NB4 (cell line): ENCODE measurements around the gene MBNL1.

Source experiments
- DNase-seq: peaks from one replicate; pipeline ENCODE4 v3.0.0; 2010; ENCODE audit warnings: low read depth
- H3K4me3 ChIP-seq: one replicate; pipeline ENCODE4 v1.5.1; 2011; ENCODE audit warnings: mild to moderate bottlenecking, low read depth, low read length, moderate library complexity
- MAX ChIP-seq: IDR thresholded peaks from 2 replicates; pipeline ENCODE4 v1.6.1; 2011; ENCODE audit warnings: low read depth, low read length
- MYC ChIP-seq: IDR thresholded peaks from 2 replicates; pipeline ENCODE4 v1.6.1; 2011; ENCODE audit warnings: low read depth, low read length
- POLR2A ChIP-seq: IDR thresholded peaks from 2 replicates; pipeline ENCODE4 v1.6.1; 2011; ENCODE audit warnings: mild to moderate bottlenecking; ENCODE audit not compliant: insufficient read length; ENCODE audit errors: extremely low read depth
- TF ChIP-seq, protein P1 (sequence below): IDR thresholded peaks from one replicate; pipeline ENCODE4 v1.5.1; 2012; ENCODE audit warnings: low read depth, low read length

The MBNL1 gene

DNA sequence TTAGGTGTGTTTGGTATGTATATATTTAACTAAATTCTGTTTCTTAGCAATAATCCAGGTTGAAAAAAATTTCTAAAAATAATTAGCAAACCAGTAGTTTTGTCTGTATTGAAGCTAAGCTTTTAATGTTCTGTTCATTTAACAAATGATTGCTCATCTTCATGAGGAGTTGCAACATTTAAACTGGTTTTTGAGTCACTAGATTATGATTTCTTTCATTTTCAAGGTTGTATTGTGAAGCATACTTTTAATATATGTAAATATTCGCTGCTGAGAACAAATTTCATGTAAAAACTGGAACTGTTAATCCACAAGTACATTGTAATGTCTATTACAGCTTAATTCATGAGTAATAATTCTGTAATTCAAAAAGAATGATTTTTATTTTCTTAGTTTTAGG lies 192.7 kb downstream of the MBNL1 start:
- H3K4me3 ChIP-seq: no peak overlapping the region
- TF ChIP-seq, protein P1, sequence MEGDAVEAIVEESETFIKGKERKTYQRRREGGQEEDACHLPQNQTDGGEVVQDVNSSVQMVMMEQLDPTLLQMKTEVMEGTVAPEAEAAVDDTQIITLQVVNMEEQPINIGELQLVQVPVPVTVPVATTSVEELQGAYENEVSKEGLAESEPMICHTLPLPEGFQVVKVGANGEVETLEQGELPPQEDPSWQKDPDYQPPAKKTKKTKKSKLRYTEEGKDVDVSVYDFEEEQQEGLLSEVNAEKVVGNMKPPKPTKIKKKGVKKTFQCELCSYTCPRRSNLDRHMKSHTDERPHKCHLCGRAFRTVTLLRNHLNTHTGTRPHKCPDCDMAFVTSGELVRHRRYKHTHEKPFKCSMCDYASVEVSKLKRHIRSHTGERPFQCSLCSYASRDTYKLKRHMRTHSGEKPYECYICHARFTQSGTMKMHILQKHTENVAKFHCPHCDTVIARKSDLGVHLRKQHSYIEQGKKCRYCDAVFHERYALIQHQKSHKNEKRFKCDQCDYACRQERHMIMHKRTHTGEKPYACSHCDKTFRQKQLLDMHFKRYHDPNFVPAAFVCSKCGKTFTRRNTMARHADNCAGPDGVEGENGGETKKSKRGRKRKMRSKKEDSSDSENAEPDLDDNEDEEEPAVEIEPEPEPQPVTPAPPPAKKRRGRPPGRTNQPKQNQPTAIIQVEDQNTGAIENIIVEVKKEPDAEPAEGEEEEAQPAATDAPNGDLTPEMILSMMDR: no peak
- DNase-seq: no peak

DNA sequence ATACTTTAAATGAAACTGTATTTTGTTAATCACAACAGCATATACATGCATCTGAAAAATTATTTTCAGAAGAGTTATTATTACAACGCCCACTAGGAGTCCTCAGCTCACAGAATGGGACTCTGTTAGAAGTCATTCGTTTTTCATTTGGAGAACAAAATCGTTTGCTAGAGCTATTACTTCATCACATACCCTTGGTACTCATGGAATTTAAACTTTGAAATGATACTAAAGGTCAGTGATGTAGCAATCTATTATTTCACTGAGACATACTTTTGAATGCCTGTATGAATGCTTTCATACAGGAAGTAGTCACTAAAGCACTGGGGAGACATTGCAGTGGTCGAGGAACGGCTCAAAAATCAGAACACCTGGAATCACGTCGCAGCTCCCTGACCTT lies 198.1 kb downstream of the MBNL1 start:
- no peak overlapping the region for H3K4me3 ChIP-seq
- TF ChIP-seq MAX: no peak
- TF ChIP-seq, protein P1: peak; percentile 46
- no peak for TF ChIP-seq POLR2A
- peak; percentile 50 for DNase-seq

DNA sequence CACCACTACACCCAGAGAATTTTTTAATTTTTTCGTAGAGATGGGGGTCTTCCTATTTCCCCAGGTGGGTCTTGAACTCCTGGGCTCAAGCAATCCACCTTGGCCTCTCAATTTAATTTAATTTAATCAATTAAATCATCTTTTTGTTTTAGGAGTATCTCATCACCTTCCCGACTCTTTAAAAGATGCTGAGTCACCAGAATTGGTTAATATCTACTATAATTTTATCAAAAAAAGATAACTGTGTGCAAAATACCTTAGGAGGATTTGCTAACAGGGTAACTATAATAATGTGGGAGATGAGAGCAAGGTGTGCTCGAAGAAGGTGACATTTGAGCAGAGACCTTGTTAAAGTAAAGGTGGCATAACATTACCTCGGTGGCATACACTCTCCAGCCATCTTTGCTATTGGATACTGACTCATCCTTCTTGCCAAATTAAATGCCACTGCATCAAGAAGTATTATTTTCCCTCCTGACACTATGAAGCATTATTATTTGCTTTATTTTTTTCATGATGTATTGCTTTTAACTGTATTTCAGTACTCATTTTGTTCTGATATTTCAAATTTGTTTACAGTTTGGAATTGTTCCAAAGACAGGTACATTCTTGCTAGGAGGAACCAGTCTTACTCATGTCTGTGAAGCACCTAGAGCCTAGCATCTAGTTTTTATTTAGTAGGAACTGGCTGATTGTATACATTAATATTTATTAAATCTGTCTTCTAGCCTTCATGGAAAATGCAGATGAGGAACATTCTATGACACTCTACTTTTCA lies 200.7 kb downstream of the MBNL1 start:
- TF ChIP-seq, protein P1: no peak
- no peak for TF ChIP-seq POLR2A
- DNase-seq: no peak
- H3K4me3 ChIP-seq: no peak overlapping the region

DNA sequence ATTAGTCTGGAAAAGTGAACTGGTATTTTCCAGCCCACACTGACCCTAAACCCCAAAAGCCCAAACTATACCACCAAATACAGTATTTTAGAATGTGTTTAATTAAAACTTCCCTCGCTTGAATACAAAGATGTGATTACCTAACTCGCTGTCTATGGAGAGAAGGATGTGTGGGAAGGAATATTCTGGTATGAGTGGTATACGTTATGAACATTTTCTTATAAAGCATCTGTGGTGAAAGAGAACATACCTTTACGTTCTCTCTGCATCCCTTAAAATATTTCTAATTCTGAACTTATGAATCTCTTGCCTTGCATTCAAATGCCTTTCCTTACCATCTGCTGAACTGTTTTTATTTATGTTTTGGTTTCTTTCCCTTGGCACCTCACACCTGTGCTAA lies 201.4 kb downstream of the MBNL1 start:
- DNase-seq: no peak
- TF ChIP-seq POLR2A (no peak), MYC (no peak), MAX (no peak)
- TF ChIP-seq, protein P1: no peak
- H3K4me3 ChIP-seq: no peak overlapping the region

DNA sequence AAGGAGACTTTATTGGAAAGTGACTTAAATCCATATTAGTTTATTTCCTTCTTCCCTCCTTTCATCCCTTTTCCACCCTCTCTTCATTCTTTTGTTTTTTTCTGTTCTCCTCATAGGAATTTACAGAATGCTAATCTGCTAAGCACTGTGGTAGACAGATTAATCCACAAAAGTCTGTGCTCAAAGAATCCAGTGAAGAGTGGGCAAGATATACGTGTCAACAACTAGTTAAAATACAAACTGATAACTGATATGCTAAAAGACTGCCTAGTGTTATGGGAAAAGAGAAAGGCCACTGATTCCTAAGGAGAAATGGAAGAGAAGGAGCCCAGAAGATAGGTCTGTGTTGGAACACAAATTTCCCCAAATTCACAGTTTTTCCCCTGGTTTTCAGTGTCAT lies 202.2 kb downstream of the MBNL1 start:
- no peak overlapping the region for H3K4me3 ChIP-seq
- TF ChIP-seq MAX: no peak
- TF ChIP-seq, protein P1: no peak
- TF ChIP-seq POLR2A: no peak
- TF ChIP-seq MYC: no peak
- DNase-seq: no peak
